C4-2B (cell line): ENCODE measurements around the gene USP25.

Experiments
- CTCF ChIP-seq: fragments of 450-650 bp; conservative IDR thresholded peaks from 2 replicates; pipeline ENCODE4 v1.5.1; 2017; ENCODE audit warnings: mild to moderate bottlenecking
- ZFX ChIP-seq: fragments of 450-650 bp; IDR thresholded peaks from 2 replicates; pipeline ENCODE4 v1.6.1; 2017

- TF ChIP-seq CTCF (no peak), ZFX (no peak)
These were observed 28.0 kb upstream of the USP25 start for GRCh38 chr21:15701830-15702229.
